Fibroblast of the conjunctiva (primary cell): ENCODE data around the gene SLC2A1.

Experiments used
- DNase-seq: peaks from one replicate; pipeline ENCODE4 v3.0.0-alpha.2; 2010; ENCODE audit warnings: low read depth

The SLC2A1 gene

DNA sequence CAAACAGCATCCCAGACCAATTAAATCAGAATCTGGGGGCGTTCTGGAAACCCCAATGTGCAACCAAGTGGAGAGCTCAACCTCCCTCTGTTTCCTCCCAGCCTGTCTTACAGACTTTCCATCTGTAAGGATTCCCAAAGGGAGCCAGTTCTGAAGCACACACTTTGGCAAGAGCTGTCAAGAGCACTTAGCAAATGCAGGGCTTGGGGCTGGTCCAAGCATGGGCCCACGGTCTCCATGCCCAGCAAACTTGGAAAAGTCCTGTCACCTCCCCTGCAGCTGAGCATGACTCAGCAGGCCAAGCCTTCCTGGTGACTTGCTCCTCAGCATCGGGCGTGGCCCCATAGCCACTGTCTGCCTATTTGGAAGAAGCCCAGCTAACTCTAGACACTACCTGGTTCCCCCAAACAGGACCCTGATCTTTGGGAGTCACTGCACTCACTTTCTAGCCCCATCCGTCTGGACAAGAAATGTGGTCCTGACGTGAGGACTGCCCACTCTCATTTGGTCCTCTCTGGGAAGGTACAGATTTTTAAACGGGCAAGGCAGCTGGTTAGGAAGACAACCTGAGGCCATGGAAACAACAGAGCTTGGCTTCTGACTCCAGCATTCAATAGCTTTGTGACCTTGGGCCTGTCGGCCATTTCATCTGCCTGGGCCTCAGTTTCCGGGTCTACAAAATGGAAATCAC lies 16.9 kb downstream of the SLC2A1 start:
- DNase-seq: peak; percentile 75

DNA sequence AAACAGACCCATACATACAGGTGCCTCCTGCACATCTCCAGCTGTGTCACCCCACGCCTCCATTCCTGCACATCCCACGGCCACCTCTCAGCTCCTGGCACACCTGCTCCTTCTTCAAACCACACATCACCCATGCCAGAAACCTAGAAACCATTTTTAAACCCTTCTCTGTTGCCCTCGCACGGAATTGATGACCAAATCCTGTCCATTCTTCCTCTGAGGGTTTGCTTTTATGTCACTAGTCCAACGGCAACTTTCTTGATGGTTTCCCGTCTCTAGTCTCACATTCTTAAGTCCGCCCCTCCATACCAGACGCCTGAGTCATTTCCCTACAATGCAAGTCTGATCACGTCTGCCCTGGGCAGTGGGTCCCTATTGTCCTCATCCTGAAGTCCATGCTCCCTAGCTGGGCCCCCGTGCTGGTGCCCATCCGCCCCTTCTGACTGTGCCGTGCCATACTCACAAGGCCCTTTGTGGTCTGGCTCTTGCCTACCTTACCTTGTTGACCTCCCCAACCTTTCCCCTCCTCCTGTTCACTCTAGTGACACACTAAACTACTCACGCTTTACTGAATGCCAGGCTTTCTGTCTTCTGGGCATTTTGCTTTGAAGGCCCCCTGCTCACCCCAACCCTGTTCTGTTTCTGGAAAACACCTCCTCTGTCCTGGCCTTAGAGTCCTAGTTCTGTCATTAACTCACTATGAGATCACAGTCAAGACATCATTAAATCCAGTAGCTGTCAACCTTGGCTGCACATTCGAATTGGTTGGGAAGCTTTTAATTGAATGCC lies 17.6 kb downstream of the SLC2A1 start:
- peak; percentile 70 for DNase-seq

DNA sequence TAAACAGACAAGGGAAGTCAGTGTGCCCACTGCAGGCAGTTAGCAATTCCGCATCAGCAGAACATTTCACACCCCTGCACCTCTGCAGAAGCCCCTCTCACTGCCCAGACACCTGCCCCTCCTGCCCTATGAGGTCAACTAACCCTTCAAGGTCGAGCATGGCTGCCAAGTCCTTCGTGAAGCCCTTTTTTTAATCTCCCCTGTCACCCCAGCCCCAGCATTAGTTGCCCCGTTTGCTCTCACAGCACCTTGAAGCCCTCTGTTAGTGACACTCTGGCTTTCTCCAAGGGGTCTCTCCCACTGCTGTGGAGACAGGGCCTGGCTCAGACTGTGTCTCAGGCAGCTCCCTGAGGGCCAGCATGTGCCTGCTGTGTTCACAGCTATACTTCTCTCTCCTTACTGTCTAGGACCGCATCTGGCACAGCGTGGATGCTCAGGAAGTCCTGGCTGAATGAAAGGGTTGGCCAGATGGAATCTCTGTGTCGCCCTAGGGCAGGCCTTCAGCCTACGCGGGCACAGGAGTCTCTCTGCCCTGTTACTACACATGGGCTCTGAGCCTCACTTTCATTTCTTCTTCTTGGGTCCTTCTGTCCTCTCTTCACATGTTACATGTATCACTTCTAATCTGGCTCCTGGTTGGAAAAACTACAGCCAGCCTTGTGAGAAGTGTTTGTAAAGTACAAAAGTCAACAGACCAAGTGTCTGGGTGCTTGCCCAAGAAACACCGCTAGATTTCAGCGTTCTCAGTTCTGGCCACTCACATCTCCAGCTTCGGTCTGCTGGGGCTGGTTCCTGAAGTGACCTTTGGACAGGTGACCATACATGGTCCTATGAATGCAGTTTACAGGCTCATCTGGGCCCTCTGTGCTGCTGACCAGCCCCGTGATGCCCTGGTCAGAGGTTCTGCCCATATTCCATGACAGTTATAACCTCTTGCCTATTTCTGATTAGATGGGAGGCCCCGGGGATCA lies 19.7 kb downstream of the SLC2A1 start:
- DNase-seq: no peak

DNA sequence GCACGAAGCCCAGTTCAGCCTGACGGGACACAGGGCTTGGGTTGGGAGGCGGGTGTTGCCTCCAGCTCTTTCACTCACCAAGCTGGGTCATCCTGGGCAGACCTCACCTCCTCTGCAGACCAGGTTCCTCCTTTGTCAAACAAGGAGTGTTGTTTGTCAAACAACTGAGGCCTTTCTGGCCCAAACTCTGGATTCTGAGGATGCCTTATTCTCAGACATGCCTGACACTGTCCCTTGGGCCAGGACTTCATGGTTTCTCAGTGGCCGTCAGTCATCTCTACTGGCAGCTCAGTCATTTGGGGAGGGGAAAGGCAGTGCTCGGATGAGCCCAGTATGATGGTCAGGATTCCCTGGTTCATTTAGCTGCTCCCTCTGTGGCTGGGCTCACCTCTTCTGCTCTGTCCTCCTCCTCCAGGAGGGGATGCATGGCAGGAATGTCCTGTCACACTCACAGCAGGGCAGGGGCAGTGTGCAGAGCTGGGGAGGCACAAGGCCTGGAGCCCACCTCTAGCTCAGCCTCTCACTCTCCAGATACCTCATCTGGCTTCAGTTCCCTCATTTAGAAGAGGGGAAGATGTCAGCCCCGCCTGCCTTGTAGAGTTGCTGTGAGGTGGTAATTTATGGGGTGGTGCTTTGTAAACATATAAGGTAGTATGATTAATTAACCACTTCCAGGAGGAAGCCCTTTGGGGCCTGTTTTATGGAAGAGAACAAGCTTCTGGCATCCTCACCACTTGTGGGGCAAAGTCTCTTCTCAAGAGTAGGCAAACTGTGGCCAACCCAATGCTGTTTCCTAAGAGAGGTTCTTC lies 20.6 kb downstream of the SLC2A1 start:
- DNase-seq: no peak

DNA sequence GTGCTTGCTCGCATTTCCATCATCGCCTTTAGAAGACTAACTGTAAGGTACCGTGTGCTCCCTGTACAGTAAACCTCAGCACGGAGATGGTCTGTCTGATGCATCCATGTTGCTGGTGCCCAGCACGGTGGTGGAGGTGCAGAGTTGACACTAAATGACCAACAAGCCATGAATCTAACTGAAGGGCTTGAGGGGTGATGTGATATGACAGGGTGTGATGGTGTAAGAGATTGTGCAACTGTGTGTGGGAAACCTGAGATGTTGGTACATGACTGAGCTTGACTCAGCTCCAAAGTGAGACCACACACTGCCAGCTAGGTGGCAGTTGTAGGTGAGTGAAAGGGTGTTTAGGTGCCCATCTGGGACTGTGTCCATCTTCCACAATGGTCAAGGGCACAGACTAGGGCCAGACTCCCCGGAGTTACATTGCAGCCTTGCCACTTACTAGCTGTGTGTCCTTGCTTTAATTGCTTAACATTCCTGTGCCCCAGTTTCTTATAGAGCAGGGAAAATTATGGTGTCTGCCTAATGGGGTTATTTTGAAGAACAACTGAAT lies 21.4 kb downstream of the SLC2A1 start:
- DNase-seq: no peak

DNA sequence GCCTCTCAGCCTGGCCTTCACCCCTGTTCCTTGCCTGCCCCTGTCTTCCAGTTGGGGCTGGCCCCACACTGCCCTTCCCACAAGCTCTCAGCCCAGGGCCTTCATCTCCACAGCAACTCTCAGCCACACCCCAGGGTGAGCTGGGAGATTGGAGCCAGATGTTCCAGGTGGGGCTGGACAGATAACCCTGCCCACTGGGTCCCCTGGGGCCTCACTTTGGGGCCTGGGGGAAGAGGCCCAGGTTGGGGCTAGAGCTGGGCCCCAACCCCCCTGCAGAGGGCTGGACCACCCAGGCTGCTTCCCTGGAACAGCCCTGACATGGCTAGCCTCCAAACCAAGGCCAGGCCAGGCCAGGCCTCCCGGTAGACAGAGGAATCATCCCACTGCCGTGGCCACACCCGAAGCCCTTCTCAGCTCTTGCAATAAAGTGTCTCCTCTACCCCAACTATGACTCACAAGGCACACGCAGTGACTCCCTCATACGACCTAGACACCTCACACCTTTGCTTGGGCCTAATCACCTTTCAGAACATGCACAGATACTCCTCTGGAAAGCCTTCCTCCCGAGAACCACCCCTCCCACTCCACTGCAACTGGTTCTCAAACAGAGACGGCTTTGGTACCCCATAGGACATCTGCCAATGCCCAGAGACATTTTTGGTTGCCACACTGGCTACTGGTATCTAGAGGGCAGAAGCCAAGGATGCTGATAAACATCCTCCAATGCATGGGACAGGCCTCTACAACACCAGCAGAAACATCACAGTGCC lies 22.2 kb downstream of the SLC2A1 start:
- DNase-seq: peak; percentile 67

DNA sequence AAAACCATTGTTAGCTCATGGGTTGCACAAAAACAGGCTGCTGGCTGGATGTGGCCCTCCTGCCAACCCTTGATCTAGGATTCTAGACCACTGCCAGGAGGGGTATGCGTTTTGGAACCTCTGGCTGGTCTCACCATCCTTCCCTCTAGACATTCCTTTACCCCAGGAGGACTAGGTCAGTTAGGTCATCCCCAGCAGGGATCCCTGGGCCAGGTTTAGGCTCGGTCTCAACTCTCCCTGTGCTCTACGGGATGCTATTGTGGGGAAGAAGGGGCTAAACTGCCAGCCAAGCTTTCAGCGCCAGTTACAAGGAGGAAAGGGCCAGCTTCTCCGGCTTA lies 22.7 kb downstream of the SLC2A1 start:
- DNase-seq: no peak

DNA sequence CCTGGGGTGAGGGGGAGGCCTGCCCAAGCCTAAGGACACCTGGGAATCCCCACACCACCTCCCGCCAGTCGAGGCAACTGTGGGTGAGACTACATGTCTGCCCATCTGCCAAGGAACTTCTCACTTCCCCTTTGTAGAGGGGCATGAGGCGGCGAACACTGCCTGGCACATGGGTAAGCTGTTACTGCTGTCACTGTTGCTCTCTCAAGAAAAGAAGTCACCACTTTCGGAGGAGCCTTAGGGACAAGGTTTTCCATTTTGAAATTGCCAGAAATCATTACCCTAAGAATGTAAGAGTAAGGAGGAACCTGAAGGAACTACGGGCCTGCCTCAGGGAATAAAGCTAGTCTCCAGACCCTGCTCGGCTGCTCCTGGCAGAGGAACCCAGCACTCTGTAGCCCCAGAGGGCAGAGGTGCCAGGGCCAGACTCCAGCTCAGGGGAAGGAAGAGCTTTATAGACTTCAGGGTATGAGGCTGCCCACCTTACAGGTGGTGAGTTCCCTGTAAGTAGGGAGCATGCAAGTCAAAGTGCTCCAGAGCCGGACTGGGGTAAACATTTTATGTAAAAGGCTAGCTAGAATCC lies 23.3 kb downstream of the SLC2A1 start:
- DNase-seq: no peak

DNA sequence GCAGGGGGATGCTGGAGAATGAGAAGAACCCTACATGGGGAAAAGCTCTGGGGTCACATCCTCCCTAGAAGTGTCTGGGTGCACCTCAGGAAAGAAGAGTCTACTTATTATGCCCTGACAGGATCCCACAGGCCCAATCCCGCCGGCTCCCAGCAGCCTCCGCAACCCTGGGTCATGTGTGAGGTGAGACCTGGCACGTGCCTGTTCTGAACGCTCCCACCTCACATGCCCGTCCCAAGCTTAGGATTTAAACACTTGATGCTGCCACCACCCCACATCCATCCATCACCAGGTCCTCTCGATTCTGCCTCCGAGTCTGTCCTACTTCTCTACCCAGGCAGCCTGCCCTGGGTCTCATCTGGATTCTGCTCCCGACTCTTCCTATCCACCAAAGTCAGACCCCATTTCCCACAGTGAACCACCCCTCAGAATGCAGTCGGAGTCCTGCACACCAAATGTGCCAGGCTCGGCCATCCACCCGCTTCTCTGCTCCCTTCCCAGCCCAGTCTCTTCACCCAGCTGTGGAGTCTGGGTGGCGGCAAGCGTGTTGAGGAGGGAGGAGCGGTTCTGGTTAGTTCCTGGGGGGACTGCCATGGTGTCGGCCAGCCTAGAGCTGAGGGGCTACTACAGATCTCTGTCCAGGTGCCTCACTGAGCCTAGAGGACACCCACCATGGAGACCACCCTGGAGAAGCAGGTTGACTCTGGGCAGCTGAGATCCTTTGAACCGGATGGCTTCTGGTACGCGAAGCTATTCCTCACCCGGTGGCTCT lies 23.9 kb downstream of the SLC2A1 start:
- DNase-seq: no peak

DNA sequence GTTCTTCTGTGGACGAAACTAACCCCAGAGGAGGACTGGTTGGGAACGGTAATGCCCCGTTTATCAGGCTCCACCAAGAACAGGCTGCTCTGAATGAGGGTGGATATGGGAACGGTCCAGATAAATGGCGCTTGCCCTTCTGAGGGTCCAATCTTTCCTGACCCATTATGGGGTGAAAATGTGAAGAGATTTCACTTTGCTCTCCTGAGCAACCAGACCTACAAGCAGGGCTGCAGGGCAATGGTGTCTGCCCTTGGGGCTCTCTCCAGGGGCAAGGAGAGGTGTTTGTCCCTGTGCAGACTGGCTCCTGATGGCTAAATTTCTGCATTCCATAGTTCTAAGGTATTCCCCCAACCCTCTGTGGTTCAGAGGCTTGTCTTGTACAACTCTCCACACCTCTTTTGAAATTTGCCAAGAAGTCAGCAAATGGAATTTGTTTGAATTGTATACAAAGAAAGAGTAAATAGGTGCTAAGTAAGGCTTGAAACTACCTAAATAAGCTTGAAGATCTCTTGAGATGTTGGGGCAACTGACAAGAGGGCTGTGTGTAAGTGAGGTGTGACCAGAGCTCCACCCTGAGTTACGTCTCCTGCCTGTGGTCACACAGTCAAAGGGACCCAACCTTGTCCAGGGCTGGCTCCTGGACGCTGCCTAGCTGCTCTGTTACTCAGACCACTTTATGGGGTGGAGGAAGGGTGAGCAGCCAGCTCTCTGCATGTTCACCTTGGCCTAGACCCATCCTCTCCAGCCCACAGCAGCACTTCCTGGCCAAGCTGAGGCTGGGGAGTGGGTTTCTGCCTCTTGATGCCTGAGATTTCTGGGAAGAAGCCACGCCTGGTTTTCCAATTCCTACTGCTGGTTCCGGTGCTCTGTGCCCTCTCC lies 24.8 kb downstream of the SLC2A1 start:
- no peak for DNase-seq

DNA sequence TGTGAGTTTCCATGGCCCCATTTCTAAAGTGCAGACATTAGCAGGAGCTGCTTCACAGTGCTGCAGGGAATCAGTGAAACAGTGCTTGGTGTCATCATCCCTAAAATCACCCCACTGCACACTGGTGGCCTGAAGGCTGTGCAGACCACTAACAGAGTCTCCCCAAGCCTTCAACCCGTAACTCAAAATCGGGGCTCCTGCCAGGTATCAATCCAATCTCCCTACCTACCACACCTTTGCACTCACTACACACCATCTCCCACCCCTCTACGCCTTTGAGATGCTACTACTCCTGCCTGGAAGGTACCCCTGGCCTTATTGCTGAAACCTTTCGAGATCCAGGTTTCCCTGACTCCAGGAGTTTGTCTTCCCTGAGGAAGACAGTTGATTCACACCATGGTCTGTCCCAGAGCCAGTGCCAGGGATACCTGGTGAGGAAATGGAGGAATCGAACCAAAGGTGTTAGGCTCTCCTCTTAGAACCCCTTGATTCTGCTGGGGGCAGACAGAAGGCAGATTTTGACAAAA lies 25.5 kb downstream of the SLC2A1 start:
- DNase-seq: no peak

DNA sequence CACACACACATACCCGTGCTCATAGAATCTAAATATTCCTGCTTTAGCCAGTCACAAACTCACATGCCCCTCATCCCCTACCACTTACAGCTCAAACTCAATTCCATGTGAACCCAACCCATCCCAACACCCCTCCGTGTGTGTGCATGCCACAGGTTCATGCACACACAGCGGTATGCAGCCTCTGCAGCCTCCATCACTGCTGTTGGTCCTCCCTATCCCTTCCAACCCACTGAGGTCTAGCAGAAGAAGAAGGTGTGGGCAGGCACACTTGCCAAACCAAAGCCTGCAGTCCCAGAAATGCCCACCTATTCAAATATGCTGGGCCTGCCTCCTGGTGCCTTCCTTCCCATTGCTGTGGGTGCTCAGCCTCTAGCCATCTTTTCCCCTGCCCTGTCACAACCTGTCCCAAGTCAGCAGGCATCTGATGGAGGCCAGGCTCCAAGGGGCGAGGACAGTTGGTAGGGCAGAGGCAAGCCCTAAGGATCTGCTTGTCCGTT lies 26.2 kb downstream of the SLC2A1 start:
- DNase-seq: no peak

DNA sequence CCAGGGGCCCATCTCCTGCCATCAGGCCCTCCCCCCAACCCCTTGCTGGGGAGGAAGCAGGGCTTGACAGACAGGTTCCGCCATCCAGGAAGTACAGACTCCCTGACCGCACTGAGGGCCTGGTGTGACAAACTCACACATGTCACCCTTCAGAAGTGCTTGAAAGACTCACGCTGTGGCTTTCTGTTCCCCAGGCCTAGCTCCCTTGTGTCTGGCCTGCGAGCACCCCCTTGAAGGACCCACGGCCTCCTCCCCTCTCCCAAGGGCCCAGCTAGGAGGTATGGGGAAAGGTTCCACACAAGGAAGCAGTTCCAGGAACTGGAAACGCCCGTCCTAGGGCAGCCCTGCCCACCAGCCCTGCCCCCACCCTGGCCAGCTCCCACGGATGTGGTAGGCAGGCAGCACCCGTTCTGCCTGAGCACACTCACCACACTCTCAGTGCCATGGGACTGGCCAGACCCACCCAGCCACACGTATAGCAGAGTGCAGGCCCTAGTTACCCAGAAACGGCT lies 26.7 kb downstream of the SLC2A1 start:
- no peak for DNase-seq

DNA sequence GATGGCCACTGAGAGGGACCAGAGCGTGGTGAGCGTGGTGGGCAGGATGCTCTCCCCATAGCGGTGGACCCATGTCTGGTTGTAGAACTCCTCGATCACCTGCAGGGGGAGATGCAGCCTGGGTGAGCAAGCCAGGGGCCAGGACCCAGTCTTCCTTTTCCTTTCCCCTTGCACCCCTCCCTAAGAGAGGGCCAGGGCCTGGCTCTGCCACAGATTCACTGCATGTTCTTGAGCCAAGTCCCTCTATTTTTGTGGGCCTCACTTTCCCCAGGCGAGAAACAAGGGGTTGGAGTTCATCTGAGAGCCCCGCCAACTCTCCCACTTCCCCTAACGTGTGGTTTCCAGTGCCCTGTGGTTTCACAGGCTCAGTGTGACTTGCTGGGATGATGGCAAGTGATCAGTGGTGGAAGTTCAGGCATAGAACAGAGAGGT lies 27.5 kb downstream of the SLC2A1 start:
- no peak for DNase-seq

DNA sequence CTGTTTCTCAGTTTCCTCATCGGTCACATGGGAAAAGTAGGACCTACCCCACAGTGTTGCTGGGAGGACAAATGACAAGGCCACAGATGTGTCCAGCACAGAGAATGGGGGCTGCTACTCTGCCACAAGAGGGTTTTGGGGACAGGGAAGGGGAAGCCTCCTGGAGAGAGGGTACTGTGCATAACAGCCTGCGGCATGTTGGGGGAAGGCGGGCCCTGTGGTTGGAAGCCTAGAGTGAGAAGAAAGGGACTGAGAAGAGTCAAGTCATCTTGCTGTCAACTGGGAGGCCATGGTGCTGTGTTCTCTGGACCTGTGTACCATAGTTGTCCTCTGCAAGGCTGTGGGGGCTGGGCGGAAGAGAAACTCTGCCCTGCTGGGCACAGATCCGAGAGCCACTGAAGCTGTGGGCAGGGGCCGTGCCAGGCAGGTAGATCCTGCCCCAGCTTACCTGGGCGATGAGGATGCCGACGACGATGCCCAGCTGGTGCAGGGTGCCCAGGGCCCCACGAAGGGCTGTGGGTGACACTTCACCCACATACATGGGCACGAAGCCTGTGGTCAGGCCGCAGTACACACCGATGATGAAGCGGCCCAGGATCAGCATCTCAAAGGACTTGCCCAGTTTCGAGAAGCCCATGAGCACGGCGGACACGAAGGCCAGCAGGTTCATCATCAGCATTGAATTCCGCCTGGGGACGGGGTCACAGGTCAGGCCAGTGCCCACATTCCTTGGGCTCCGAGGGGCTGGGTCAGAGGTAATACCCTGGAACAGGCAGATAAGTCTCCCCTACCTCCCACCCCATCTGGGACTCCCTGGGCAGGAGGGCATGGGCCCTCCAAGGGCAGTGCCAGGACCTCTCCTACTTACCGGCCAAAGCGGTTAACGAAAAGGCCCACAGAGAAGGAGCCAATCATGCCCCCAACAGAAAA lies 28.2 kb downstream of the SLC2A1 start:
- DNase-seq: no peak

DNA sequence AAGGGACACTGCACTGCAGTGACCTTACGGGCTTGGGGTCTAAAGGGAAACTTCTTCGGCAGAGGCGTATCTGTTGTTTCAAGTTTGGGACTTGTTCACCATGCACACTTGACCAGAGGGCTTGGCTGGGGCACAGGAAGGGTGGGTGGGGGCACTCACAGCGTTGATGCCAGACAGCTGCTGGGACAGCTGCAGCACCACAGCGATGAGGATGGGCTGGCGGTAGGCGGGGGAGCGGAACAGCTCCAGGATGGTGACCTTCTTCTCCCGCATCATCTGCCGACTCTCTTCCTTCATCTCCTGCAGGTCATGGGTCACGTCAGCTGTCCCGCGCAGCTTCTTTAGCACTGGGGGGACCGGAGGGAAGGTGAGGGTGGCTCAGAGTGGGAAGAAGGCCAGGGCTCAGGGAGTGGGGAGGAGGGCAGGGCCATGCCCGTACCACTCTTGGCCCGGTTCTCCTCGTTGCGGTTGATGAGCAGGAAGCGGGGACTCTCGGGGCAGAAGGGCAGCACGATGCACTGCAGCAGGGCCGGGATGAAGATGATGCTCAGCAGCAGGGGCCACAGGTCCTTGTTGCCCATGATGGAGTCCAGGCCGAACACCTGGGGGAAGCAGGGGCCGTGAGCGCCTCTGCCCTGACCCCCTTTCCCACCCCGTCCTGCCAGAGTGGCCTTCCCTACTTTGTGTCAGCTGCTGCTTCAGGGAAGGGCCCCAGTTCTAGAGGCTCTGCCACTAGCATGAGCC lies 29.1 kb downstream of the SLC2A1 start:
- DNase-seq: no peak
